ENCODE results near the gene RANBP17.

RANBP17 gene

GRCh38 chr5:171318026-171318425 lies 456.2 kb downstream of the RANBP17 start:
- no peak for DNase-seq (ENCODE audit: low spot score)

GRCh38 chr5:171321447-171321846 lies 459.6 kb downstream of the RANBP17 start:
- no peak for DNase-seq (ENCODE audit: low spot score)

- DNase-seq (ENCODE audit: low spot score), result no peak
These were observed 460.7 kb downstream of the RANBP17 start for GRCh38 chr5:171322527-171322926.

GRCh38 chr5:171323007-171323406 lies 461.2 kb downstream of the RANBP17 start:
- DNase-seq (ENCODE audit: low spot score), result no peak

GRCh38 chr5:171323806-171324632 lies 462.2 kb downstream of the RANBP17 start:
- no peak for DNase-seq (ENCODE audit: low spot score)

GRCh38 chr5:171330021-171330420 lies 468.2 kb downstream of the RANBP17 start:
- no peak for DNase-seq (ENCODE audit: low spot score)

GRCh38 chr5:171335616-171336015 lies 473.8 kb downstream of the RANBP17 start:
- DNase-seq (ENCODE audit: low spot score), result no peak

- peak; percentile 86 for DNase-seq (ENCODE audit: low spot score)
These were observed 474.8 kb downstream of the RANBP17 start for GRCh38 chr5:171336521-171337209.

GRCh38 chr5:171337210-171337569 lies 475.4 kb downstream of the RANBP17 start:
- DNase-seq (ENCODE audit: low spot score), result no peak

GRCh38 chr5:171340042-171340441 lies 478.2 kb downstream of the RANBP17 start:
- DNase-seq (ENCODE audit: low spot score), result no peak

GRCh38 chr5:171340491-171340890 lies 478.7 kb downstream of the RANBP17 start:
- no peak for DNase-seq (ENCODE audit: low spot score)

- peak; percentile 82 for DNase-seq (ENCODE audit: low spot score)
These were observed 480.7 kb downstream of the RANBP17 start for GRCh38 chr5:171342362-171343111.

- no peak for DNase-seq (ENCODE audit: low spot score)
These were observed 483.3 kb downstream of the RANBP17 start for GRCh38 chr5:171344936-171345608.
